Activated CD4-positive, alpha-beta T cell treated with anti-CD3 and anti-CD28 coated beads for 36 hours (primary cell): ENCODE measurements around the gene VAV2. TPM values are rescaled to one million over a fixed set of nuclear protein-coding genes. Genes with fewer than 3 reads are reported as not detected.
A peak's percentile ranks its signal among the peaks of the same experiment; 100 is the strongest.

ENCODE experiments used
- ATAC-seq: fragments of 200-7000 bp; cut with Tn5 transposase; one replicate; pipeline ENCODE4 v1.10.0; 2021; ENCODE audit warnings: mild to moderate bottlenecking, moderate library complexity
- CTCF ChIA-PET: fragments of 350-600 bp; sonication (Branson Sonifier 250); formaldehyde crosslinking; loops from one replicate; lab custom pipeline; 2021; ENCODE audit warnings: antibody characterized with exemption; lab: Charles Lee
- POLR2A ChIA-PET: fragments of 350-600 bp; sonication (Branson Sonifier 250); formaldehyde crosslinking; loops from one replicate; lab custom pipeline; 2021; ENCODE audit warnings: antibody characterized with exemption, inconsistent platforms; lab: Charles Lee
- DNase-seq: peaks from one replicate; pipeline ENCODE4 v3.0.0-alpha.2; 2020
- H3K27ac Mint-ChIP-seq: one replicate; pipeline ENCODE4 v1.8.0; 2021; ENCODE audit warnings: mixed read lengths
- H3K27me3 Mint-ChIP-seq: one replicate; pipeline ENCODE4 v1.8.0; 2021; ENCODE audit warnings: mixed read lengths
- H3K36me3 Mint-ChIP-seq: one replicate; pipeline ENCODE4 v1.8.0; 2021; ENCODE audit warnings: low read depth, mixed read lengths
- H3K4me1 Mint-ChIP-seq: one replicate; pipeline ENCODE4 v1.8.0; 2021; ENCODE audit warnings: mixed read lengths
- H3K4me3 Mint-ChIP-seq: one replicate; pipeline ENCODE4 v1.8.0; 2021; ENCODE audit warnings: mild to moderate bottlenecking, moderate library complexity, mixed read lengths
- H3K9me3 Mint-ChIP-seq: one replicate; pipeline ENCODE4 v1.8.0; 2021; ENCODE audit warnings: low read depth, mixed read lengths
- intact Hi-C, 2 experiments: fragments of 100-400 bp; cut with DNase I in 1 of 2; cut with micrococcal nuclease in 1 of 2; formaldehyde crosslinking; loops; one replicate each; pipeline versions ENCODE4 v1.14.2 to v1.15.1; 2022 to 2024; cut with DNase I, micrococcal nuclease
- total RNA-seq, 2 experiments: library from RNA; stranded (reverse); gene quantifications; one replicate each; pipeline ENCODE4 v1.2.3, GENCODE V29; 2021

The VAV2 gene
- total RNA-seq, 2 experiments from 2014 or later, result 5.1 to 6.5 TPM

DNA sequence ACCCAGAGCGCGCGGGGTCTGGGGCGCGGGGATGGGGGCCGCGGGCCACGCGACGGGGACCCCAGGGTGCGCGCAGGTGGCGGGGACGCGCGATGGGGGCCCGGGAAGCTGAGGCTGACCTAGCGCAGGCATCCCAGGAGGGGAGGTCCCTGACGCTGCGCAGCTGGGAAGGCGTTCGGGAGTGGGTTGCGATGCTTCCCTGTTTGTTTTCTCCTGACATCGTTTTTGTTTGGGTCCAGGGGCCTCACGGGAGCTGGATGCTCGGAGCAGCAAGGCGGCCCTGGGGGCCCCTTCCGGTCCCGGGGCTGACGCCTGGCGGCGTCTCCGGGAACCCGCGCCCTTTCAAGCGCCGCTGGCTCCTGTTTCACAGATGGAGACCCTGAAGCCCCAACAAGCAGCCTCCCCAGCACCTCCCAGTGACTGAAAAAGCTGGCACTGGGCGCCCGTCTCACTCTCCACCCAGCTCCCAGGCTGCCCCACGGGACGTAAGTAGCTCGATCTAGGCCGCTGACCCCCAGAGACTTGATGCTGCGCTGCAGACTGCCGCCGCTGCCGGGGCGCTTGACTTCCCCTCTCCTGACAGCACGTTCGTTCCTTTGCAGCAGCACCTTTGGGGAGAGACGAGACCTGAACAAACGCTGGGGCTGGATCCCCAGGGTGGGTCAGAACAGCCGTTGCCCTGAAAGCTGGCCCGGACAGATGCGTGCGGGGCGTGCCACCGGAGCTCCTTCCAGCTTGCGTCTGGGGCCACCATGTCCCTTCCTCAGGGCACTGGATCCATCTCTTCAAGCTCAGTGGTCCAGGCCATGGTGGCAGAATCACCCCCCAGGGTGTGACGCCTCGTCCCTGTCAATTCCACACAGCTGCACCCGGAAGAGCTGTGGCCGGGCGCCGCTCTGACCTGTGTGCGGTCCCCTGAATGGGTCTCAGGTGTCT lies 33.8 kb upstream of the VAV2 start:
- Mint-ChIP-seq H3K4me1 (peaks cover 4% of the 10 kb centered on the region), H3K4me3 (peak overlapping the region; percentile 74), H3K9me3 (no peaks in the 10 kb centered on the region), H3K27ac (no peak overlapping the region), H3K27me3 (no peaks in the 10 kb centered on the region), H3K36me3 (peaks cover 6% of the 10 kb centered on the region)
- peak; percentile 75 for DNase-seq
- peak; percentile 38 for ATAC-seq
- POLR2A ChIA-PET, result interaction anchor here (0.7 to 1.9 kb wide), 5 partner anchors 34 to 139 kb away, joined by 3 to 5 read pairs (median 5); partner anchors contain the start of genes RNU6ATAC and WDR5
- CTCF ChIA-PET, result interaction anchor here (0.6 to 1.3 kb wide), 9 partner anchors 17 to 110 kb away, joined by 3 to 10 read pairs (median 3); partner anchors contain the start of gene WDR5
- intact Hi-C loops, result loop anchor here (1.0 to 5.0 kb wide), 15 partner anchors 34 to 1966 kb away; partner anchors contain the start of genes BRD3 (in 2 of the 2), CACFD1 (in 1 of the 2), CAMSAP1 (in 1 of the 2) and MRPS2 (in 1 of the 2)

DNA sequence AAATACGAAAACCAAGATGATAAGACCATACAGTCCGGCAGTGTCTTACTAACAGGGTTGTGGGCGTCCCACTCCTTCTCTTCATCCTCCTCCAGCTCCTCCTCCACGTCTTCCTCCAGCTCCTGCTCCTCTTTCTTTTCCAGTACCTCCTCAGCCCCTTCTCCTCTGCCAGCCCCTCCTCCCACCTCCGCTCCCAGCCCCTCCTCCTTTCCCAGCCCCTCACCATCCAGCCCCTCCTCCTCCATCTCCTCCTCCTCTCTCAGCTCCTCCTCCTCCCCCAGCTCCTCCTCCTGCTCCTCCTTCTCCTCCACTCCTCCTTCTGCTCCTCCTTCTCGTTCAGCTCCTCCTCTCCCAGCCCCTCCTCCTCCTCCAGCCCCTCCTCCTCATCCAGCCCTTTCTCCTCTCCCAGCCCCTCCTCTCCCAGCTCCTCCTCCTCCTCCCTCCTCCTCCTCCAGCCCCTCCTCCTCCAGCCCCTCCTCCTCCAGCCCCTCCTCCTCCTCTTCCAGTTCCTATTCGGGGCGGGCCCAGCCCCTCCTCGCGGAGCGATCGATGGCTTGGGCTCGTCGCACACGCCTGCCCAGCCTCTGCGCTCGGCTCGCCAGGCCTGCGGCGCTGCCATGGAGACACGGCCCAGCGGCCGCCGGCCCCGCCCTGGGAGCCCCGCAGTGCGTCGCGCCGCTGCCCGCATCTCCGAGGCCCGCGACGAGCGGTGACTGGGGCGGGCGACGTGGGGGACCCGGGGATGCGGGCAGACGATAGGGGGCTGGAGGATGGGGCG lies 32.9 kb upstream of the VAV2 start, which contains the start of gene BRD3OS:
BRD3OS (plus strand) TSS at position 654 of the 778 bp plus-strand sequence. CDS start 1,267 bp downstream, outside the sequence.
- H3K27ac Mint-ChIP-seq, result no peak within 1 kb of the TSS
- peaks cover 6% of the 10 kb centered on the region for H3K36me3 Mint-ChIP-seq
- DNase-seq (peak; percentile 96), ATAC-seq (peak; percentile 91)
- ChIA-PET CTCF (interaction anchor here (0.6 to 1.3 kb wide), 5 partner anchors 16 to 111 kb away, joined by 3 to 10 read pairs (median 4); partner anchors contain the start of gene WDR5), POLR2A (interaction anchor here (0.6 to 1.9 kb wide), 5 partner anchors 43 to 549 kb away, joined by 3 to 5 read pairs (median 3); partner anchors contain the start of genes RNU6ATAC and WDR5)
- intact Hi-C loops, result loop anchor here (1.0 to 5.0 kb wide), 15 partner anchors 33 to 1967 kb away; partner anchors contain the start of genes BRD3 (in 2 of the 2), CACFD1 (in 1 of the 2), CAMSAP1 (in 1 of the 2) and MRPS2 (in 1 of the 2)
- peak within 1 kb of the TSS; percentile 74 for H3K4me3 Mint-ChIP-seq
- no peaks in the 10 kb centered on the region for H3K27me3 Mint-ChIP-seq
- no peaks in the 10 kb centered on the region for H3K9me3 Mint-ChIP-seq
- peaks cover 4% of the 10 kb centered on the region for H3K4me1 Mint-ChIP-seq

DNA sequence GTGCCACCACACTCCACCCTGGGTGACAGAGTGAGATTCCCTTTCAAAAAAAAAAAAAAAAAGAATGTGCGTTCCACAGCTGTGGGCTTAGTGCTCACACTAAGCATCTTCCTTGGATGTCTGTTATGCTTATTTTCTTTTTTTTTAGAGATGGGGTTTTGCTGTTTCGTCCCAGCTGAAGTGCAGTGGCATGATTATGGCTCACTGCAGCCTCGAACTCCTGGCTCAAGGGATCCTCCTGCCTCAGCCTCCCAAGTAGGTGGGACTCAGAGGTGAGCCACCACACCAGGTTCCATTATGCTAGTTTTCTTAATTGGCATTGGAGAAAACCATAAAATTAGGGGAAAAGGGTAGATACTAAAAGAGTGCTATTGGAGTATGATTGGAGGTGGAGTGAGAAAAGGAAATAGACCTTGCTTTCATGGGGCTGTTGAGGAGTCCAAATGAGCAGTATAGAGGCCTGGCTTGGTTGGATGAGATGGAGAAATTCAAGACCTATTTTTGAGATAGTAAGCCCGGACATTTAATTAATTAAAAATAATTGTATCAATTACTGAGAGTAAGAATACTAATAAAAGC lies 32.2 kb upstream of the VAV2 start:
- Mint-ChIP-seq H3K27me3 (no peaks in the 10 kb centered on the region), H3K36me3 (peaks cover 6% of the 10 kb centered on the region), H3K9me3 (no peaks in the 10 kb centered on the region), H3K4me1 (peaks cover 4% of the 10 kb centered on the region), H3K27ac (no peak overlapping the region), H3K4me3 (no peak overlapping the region)
- intact Hi-C loops, result no loop called here
- ATAC-seq (no peak), DNase-seq (no peak)
- ChIA-PET CTCF (interaction anchor here (0.6 to 1.3 kb wide), 2 partner anchors 30 to 383 kb away, joined by 3 to 10 read pairs; no protein-coding TSS in a partner anchor), POLR2A (interaction anchor here (0.6 to 1.9 kb wide), 5 partner anchors 44 to 548 kb away, joined by 3 to 5 read pairs (median 3); partner anchors contain the start of gene WDR5)

DNA sequence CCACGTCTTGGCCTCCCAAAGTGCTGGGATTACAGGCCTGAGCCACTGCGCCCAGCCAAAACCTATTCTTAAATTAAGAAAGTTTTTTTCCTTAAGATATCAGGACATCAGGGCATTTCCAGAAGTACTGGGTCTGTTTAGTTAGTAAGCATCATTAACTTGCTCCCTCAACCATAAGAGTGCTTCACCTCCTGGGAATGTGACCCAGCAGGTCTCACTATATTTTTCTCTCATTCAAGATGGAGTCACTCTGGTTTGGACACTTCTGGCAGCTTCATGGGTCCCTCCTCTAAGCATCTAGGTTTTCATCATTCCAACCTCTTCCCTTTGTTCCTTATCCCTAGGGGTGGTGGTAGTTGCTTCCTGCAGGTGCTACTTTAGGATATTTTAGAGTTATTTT lies 22.8 kb upstream of the VAV2 start:
- H3K4me1 Mint-ChIP-seq, result no peaks in the 10 kb centered on the region
- no peak overlapping the region for H3K27ac Mint-ChIP-seq
- H3K36me3 Mint-ChIP-seq, result no peaks in the 10 kb centered on the region
- no peaks in the 10 kb centered on the region for H3K27me3 Mint-ChIP-seq
- DNase-seq (no peak), ATAC-seq (no peak)
- intact Hi-C loops, result no loop called here
- no peak overlapping the region for H3K4me3 Mint-ChIP-seq
- H3K9me3 Mint-ChIP-seq, result no peaks in the 10 kb centered on the region
- ChIA-PET CTCF (no interaction called here), POLR2A (no interaction called here)

DNA sequence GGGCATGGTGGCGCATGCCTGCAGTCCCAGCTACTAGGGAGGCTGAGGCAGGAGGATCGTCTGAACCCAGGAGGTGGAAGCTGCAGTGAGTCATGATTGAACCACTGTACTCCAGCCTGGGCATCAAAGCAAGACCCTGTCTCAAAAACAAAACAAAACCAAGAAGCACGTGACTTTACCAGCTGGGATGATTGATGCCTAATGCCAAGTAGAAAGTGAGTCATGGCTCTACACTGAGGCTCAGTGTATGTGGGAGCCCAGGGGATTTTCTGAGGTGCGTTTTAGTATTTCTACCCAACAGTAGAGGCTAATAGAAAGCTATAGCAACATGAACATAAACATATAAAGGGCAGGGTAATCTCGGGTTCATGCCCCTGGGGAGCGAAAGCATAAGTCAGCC lies 19.3 kb upstream of the VAV2 start:
- no peak for DNase-seq
- ATAC-seq, result no peak
- Mint-ChIP-seq H3K4me1 (no peaks in the 10 kb centered on the region), H3K27me3 (peaks cover 2% of the 10 kb centered on the region), H3K27ac (no peak overlapping the region), H3K36me3 (no peaks in the 10 kb centered on the region), H3K4me3 (no peak overlapping the region), H3K9me3 (no peaks in the 10 kb centered on the region)
- intact Hi-C loops, result no loop called here
- POLR2A ChIA-PET, result no interaction called here
- CTCF ChIA-PET, result no interaction called here

DNA sequence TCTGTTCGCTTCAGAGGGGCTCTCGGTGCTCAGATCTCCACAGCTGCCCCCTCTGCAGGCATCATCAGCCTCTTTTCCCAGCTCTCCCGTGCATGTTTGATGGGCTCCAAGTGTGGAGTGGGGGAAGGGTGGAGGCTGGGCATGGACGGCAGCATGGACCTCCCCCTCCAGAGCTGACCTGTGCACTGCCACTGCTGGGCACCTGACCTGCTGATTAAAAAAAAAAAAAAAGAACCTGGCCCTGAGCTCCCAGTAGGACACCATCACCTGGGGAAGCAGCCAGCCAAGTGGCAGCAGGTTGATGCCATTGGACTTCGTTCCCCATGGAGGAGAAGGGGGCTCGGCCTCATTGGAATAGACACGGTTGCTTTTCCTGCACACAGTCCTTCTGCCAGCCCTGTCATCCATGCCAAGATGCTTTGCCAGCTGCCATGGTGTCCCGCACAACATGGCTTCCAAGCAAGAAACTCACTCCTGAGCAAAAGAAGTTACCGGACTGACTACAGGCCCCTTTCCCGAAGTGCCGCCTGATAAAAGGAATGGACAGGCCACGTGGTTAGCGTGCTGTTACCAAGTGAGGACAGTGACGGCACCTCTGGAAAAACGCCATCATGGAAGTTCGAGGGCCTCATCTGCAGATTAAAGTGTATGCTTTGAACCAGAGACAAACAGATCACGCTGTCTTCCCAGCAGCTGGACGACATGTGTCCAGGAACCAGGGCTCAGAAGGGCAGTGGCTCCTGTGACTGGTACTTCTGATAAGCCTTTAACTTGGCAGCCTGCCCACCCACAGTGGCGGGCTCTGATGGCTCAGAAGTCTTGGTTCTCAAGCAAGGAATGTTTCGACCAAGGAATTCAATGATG lies 18.4 kb upstream of the VAV2 start:
- H3K4me1 Mint-ChIP-seq, result no peaks in the 10 kb centered on the region
- intact Hi-C loops, result no loop called here
- no peak overlapping the region for H3K27ac Mint-ChIP-seq
- no peaks in the 10 kb centered on the region for H3K36me3 Mint-ChIP-seq
- ATAC-seq (no peak), DNase-seq (no peak)
- ChIA-PET CTCF (interaction anchor here (0.6 to 0.9 kb wide), 3 partner anchors 17 to 988 kb away, joined by 3 to 4 read pairs (median 3); no protein-coding TSS in a partner anchor), POLR2A (no interaction called here)
- no peaks in the 10 kb centered on the region for H3K9me3 Mint-ChIP-seq
- no peak overlapping the region for H3K4me3 Mint-ChIP-seq
- peaks cover 2% of the 10 kb centered on the region for H3K27me3 Mint-ChIP-seq

DNA sequence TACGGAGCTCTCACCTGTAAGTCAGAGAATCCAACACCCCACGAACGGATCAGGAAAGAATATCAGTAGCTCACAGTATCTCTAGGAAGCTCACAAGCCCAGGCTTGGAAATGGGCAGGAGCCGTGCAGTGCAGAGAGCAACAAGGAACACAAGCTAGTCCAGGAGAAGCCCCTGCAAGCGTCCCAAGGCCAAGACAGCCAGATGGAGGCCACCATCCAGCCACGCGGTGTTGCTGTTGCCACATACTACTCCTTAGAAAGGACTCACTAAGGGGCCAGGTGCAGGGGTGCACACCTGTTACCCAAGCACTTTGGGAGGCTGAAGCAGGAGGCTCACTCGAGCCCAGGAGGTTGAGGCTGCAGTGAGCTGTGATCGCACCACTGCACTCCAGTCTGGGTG lies 15.4 kb upstream of the VAV2 start:
- POLR2A ChIA-PET, result no interaction called here
- no peaks in the 10 kb centered on the region for H3K4me1 Mint-ChIP-seq
- intact Hi-C loops, result no loop called here
- peaks cover 2% of the 10 kb centered on the region for H3K27me3 Mint-ChIP-seq
- H3K4me3 Mint-ChIP-seq, result no peak overlapping the region
- no peaks in the 10 kb centered on the region for H3K36me3 Mint-ChIP-seq
- no peak for ATAC-seq
- CTCF ChIA-PET, result interaction anchor here (0.6 kb wide), 1 partner anchor 134 kb away, joined by 3 read pairs; no protein-coding TSS in a partner anchor
- H3K27ac Mint-ChIP-seq, result no peak overlapping the region
- DNase-seq, result no peak
- H3K9me3 Mint-ChIP-seq, result no peaks in the 10 kb centered on the region

DNA sequence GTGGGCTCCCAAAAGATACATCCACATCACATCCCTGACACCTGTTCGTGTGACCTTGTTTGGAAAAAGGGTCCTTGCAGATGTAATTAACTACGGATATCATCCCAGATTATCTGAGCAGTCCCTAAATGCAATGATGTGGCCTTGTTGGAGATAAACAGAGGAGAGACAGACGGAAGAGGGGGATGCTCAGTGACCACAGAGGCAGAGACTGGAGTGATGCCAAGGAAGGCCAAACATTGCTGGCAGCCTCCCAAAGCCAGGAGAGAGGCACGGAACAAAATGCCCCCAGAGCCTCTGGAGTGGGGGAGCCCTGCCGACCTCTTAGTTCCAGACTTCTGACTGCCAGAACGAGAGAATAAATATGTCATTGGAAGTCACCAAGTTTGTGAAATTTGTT lies 15.0 kb upstream of the VAV2 start:
- Mint-ChIP-seq H3K4me3 (no peak overlapping the region), H3K36me3 (no peaks in the 10 kb centered on the region), H3K9me3 (no peaks in the 10 kb centered on the region), H3K4me1 (no peaks in the 10 kb centered on the region), H3K27ac (no peak overlapping the region), H3K27me3 (peaks cover 2% of the 10 kb centered on the region)
- intact Hi-C loops, result no loop called here
- ChIA-PET CTCF (no interaction called here), POLR2A (no interaction called here)
- DNase-seq, result no peak
- ATAC-seq, result no peak

DNA sequence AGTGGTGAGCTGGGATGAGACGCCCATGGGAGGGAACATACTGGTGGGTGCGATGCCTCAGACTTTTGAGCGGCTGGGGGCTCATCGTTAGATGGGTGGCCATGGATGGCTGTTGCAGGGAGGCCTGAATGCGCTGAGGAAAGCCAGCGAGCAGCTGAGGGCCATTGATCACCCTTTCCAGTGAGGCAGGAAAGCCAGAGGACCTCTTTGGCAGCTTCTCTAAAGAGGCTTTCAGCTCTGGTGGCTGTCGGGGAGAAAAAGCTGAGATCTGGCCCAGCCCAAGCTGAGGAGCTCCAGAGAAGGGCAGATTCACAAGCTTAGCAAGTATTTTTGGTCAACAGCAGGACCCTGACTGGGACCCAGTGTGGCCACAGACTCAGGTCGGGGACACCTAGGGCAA lies 13.3 kb upstream of the VAV2 start:
- POLR2A ChIA-PET, result no interaction called here
- no peak overlapping the region for H3K4me3 Mint-ChIP-seq
- intact Hi-C loops, result no loop called here
- no peaks in the 10 kb centered on the region for H3K9me3 Mint-ChIP-seq
- no peak overlapping the region for H3K27ac Mint-ChIP-seq
- ATAC-seq, result no peak
- H3K36me3 Mint-ChIP-seq, result no peaks in the 10 kb centered on the region
- peaks cover 2% of the 10 kb centered on the region for H3K27me3 Mint-ChIP-seq
- no peaks in the 10 kb centered on the region for H3K4me1 Mint-ChIP-seq
- no peak for DNase-seq
- CTCF ChIA-PET, result interaction anchor here (2.4 kb wide), 1 partner anchor 11 kb away, joined by 12 read pairs; no protein-coding TSS in a partner anchor

DNA sequence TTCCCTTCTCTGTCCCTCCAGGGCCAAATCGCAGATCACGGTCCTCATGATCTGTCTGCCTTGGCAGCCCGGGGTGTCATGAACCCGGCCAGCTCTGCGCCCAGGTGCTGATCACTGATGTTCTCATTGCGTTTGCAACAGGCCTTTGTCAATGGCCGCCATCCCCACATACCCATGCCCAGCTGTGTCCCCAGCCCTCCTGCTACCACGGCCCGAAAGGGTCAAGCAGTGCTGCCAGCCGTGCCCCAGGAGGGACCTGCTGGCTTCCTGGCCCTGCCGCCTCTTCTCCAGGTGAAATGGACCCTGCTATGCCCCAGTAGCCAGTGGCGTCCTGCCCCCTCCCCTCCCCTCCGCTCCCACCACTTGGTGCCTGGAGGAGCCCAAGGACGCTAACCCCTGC lies 12.8 kb upstream of the VAV2 start:
- no peak overlapping the region for H3K27ac Mint-ChIP-seq
- H3K4me3 Mint-ChIP-seq, result no peak overlapping the region
- POLR2A ChIA-PET, result no interaction called here
- DNase-seq (no peak), ATAC-seq (no peak)
- peaks cover 2% of the 10 kb centered on the region for H3K27me3 Mint-ChIP-seq
- CTCF ChIA-PET, result interaction anchor here (2.4 kb wide), 1 partner anchor 11 kb away, joined by 12 read pairs; no protein-coding TSS in a partner anchor
- no peaks in the 10 kb centered on the region for H3K9me3 Mint-ChIP-seq
- intact Hi-C loops, result no loop called here
- no peaks in the 10 kb centered on the region for H3K36me3 Mint-ChIP-seq
- H3K4me1 Mint-ChIP-seq, result no peaks in the 10 kb centered on the region
